GM21825 (cell line): ENCODE measurements around the gene AXL.
"Not testable (repeated sequence)": the region's sequence is repeated elsewhere in the genome, so short reads cannot be mapped to it uniquely, and the experiment has no call there.

ENCODE experiments used
- ATAC-seq: cut with Tn5 transposase; IDR thresholded peaks from one replicate; pipeline ENCODE4 v1.9.1; 2021; ENCODE audit warnings: mild to moderate bottlenecking, moderate library complexity; ENCODE audit not compliant: unreplicated experiment

Gene AXL

DNA sequence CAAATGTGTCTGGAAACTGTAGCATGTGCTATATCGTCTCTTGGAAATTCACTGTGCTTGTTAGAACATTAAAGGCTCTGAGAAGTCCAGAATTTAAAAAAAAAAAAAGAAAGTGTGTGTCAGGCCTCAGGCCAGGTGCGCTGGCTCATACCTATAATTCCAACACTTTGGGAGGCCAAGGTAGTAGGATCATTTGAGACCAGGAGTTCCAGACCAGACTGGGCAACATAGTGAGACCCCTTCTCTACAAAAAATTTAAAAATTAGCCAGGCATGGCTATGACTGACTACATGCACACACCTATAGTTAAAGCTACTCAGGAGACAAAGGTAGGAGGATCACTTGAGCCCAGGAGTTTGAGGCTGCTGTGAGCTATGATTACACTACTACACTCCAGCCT lies 50.0 kb downstream of the AXL start:
- no peak for ATAC-seq

DNA sequence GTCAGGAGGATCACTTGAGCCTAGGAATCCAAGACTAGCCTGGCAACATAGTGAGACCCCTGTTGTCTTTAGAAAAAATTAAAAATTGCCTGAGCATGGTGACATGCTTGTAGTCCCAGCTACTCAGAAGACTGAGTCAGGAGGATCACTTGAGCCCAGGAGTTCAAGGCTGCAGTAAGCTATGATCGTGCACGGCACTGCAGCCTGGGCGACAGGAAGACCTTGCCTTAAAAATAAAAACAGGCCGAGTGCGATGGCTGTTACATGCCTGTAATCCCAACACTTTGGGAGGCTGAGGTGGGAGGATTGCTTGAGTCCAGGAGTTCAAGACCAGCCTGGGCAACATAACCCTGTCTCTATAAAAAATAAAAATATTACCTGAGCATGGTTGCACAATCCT lies 50.5 kb downstream of the AXL start:
- no peak for ATAC-seq

DNA sequence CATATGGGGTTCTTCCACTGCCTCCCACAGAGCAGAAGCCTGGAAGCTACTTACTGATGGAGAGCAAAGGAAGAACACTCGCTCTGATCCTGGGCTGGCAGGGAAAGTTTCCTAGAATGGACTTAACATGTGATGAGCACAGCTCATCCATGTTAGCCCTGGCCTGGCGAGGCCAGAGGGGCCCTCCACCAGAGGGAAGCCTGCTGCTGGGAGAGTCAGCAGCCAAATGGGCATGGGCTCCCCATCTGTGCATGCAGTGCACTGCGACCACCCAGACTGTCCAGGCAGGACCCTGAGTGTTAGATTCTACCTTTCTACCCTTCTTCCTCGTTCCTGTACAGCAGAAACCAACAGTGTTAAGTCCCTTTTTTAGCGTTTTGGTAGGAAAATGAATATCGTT lies 54.1 kb downstream of the AXL start:
- ATAC-seq = no peak

DNA sequence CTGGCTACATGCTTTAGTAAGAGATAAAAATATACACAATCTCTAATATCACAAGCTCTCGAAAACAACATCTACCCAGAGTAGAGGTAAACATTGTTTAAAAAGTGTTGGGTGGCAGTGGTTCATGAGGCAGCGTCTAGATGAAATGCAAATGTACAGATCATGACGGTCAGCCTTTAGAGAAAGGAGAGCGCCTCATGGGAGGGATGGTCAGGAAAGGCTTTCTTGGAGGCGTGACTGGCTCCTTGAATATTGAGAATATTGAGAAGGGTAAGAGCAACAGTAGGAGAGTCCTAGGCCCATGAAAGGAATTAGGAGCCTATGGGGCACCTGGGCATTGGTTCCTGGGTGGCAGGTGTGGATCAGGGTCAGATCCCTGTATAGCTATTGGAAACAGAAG lies 55.8 kb downstream of the AXL start:
- no peak for ATAC-seq

DNA sequence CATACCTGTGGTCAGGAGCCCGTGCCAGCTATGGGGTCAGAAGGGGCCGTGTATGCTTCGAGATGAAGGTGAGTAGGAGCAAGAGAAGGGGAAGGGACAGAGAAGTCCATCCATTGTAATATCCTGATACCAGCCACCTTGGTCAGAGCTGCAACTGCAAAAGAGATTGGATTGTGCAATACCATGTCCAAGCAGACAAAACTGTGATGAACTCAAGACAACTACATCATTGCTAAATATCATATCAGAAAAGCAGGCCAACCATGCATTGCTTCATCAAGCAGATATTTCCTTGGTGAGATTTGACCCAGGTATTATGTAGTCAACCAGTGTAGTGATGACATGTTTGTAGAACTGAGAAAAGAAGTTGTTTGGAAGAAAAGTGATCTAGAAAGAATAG lies 57.2 kb downstream of the AXL start:
- ATAC-seq = no peak

DNA sequence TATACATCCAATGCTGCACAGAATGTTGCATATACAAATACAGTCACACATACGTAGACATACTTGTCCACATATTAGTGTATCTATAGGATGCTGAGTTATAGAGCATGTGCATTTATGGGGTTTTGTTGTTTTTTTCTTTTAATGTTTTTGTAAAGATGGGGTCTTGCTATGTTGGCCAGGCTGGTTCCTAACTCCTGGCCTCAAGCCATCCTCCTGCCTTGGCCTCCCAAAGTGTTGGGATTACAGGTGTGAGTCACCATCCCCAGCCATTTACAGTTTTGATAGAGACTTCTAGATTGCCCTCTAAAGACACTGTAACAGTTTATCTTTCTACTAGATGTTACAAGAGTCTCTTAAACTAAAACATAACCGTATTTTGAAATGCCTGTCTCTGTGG lies 59.5 kb downstream of the AXL start:
- ATAC-seq = no peak

DNA sequence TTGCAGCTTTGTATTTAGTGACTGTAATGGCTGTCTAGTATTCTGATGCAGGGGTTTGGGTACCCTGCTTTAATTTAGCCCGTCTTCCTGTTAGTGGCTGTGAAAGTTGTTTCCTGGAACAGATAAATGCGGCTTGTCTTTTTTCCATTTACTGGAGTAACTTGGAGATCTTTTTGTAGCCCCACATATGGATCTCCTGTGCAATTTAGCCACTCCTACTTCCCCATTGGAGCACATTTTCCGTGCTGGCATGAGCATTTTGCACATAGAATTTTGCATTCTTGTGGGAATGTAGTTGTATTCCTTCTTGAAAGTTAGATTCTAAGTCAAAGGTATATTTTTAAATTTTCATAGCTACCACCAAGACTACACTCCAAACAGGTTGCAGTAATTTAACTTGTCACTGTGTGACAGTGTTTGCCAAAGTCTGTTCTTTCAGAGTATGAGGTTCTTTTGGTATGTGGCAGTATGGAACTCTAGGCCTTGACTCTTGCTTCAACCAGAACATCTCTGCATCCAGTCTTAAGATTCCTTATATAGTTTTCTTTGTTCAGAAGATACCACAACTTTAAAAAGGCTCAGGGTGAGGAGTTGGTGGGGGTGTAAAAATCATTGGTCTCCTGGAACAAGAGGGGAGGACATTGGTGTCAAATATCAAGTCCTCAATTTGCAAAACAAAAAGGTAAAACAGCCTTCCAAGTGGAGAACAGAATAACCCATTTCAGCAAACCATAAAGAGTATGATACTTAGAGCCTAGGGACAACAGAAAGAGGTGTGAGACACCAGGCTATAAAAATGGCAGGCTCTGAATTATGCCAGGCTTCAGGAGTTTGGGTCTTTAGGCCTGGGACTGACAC lies 69.9 kb downstream of the AXL start:
- ATAC-seq = no peak

DNA sequence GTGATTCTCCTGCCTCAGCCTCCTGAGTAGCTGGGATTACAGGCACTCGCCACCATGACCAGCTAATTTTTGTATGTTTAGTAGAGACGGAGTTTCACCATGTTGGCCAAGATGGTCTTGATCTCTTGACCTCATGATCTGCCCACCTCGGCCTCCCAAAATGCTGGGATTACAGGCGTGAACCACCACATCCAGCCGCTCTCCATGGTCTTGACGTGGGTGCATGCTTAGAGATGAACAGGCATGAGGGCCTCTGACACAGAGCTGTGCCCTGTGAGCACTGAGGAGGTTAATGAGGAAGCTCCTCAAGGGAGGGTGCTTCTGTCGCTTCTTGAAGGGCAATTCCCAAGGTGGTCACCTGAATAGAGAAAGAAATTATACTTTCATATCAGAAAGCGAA lies 70.8 kb downstream of the AXL start:
- ATAC-seq = not testable (repeated sequence)

DNA sequence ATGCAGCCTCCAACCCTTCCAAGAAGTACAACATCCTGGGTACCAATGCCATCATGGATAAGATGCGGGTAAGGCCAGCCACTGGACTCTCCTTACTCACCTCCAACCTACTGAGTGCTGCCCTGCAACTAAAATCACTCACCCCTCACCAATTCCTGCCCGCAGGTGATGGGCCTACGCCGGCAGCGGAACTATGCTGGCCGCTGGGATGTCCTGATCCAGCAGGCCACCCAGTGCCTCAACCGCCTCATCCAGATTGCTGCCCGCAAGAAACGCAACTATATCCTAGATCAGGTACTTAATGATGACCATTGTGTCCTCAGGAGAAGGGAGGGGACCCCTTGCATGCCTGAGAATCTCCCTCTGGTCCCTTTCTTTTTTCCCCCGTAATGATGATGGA lies 75.4 kb downstream of the AXL start:
- no peak for ATAC-seq

DNA sequence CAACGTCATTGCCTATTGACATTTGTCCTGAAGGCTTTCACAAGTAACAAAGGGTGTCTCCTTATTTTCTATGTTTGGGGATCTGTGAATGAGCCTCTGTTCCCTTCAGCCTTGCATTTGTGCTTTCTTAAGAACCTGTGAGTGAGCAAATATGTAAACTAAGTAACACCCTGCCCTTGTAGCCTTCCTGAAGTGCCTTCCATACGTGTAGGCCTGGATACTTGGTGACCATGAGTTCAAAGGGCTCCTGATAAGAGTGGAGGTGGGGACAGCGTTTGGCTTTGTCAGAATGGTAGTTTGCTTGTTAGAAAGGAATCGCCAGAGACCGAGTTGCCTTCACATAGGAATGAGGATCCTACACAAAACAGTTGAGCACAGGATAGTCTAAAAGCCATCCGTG lies 76.5 kb downstream of the AXL start:
- no peak for ATAC-seq

DNA sequence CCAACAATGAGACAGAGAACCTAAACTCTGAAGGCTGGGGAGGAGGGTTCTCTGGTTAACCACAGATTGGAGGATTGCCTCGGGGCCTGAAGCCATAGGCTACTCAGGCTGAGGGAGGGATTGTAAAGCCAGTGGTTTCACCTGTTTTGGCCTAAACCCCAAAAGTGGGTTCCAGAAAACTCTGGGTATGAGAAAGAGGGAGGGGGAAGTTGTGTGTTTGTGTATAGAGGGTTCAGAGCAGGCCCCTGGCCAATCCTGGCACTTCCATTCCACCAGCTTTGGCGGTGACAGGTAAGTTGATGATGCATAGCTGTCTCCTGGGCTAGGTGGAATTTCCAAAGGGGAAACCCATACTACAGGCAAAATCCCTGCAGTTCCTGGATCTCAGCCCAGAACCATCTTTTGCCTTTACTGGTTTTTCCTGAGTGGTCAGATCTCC lies 77.4 kb downstream of the AXL start:
- ATAC-seq = no peak

DNA sequence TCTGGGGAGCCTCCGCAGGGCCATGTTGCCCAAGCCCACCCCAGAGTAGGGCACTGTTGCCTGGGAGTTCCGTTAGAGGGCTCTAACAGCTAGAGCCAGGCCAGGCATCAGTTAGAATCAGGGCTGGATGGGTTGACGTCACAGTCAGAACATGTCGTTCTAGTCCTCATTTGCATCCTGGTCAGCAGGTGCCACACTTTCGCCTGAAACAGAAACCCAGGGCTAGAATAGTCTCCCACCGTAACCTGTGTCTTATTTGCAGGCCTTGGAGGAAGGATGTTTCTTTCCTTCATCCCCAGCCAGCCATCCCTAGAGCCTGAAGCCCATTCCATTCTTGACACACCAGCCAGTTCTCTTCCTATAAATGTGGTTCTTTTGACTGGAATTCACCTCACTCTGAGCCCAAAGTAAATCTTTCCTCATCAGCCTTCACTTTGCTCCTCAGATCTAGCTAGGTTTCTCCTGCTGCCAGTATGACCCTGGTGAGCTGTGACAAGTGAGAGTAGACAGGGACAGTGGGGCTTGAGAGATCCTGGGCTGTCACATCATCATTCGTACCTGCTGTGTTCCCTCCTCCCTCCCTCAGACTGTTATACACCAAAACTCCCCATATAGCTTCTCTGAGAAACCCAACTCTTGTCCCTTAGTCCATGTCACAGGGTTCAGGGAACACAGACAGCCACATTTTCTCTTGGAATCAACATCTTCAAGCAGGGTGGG lies 78.8 kb downstream of the AXL start:
- ATAC-seq = peak; percentile 62

DNA sequence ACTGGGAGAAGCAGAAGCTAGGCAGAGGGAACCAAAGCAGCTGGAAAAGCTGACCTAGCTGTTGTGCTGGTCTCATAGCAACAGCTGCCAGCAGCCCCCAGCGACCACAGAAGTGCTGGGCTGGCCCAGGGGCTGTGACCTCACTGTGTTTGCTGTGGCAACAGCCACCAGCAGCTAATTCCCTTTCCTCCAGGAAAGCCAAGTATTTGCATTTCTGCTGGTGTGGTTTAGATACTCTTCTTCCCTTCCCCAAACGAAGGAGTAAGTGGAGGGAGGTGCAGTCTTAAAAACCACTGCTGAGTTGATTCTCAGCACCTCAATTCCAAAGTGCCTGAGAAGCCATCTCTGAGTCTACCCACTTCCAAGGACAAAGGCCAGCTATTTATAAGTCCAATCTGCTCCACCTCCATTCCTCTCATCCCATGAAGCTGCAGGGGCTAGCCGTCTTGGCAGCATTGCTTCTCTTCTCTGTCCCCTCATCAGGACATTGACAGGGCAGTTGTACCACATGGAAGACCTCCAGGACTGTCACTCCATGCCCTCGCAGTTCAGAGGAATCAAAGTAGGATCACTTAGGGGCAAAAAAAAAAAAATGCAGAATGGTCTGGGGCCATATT lies 79.4 kb downstream of the AXL start:
- ATAC-seq = peak; percentile 22

DNA sequence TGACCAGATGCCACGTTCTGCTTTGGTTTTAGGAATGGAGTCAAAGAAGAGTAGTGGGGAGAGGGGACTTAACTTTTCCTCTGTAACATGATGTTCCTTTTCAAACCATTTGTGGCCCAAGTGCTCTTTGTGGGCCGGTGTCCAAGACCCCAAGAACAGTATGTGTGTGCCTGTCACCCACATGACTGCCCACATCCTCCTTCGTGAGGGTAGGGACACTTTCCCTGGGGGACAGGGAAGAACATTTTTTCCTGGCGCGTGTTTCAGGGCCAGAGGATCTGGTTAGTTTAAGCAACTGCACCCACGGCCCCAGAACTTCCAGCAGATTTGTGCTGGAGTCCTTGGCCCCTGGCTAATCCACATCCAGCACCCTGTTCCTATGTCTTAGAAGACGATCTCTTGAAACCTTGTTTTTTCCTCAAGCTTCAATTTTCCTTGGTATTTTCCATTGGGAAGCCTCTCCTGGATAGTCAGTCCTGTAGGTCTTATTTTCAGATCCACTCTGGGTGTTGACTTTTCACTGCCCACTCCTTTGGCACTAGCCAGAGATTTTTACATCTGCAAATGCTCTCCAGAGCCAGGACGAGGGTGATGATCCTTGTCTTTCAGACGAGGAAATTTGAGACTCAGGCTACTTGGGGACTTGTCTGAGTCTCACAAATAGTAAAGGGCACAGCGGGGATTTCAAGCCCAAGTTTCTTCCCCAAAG lies 80.2 kb downstream of the AXL start:
- ATAC-seq = no peak

DNA sequence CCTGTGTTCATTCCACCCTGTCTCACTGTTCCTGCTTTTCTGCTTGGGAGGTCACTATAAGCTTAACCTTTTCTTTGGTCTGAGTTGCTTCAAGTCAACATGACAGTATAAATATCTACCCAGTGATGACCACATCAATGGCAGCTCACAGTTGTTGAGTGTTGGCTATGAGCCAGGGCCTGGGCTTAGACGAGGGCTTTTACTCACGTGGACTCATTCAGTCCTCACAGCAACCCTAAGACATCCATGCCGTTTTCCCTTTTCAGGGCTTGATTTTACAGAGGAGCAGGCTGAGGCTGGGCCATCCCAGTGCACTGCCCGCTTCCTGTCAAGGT lies 80.7 kb downstream of the AXL start:
- ATAC-seq = no peak

DNA sequence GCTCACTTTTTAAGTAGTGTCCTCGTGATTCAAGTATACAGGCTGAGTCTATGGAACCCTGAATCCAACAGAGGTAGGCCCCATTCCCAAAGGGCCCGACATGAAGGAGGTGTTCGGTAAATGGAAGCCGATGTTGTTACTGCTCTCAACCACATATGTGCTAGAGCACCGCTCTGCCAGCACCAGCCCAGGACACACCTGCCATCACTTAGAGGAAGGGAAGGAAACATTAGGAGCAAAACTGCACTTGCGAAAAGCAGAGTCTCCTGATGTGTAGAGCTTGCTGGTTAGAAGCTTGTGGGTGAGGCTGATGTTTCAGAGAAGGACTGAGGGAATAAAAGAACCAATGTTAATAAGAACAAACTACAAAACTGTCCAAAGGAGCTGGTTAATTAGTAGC lies 81.5 kb downstream of the AXL start:
- no peak for ATAC-seq

DNA sequence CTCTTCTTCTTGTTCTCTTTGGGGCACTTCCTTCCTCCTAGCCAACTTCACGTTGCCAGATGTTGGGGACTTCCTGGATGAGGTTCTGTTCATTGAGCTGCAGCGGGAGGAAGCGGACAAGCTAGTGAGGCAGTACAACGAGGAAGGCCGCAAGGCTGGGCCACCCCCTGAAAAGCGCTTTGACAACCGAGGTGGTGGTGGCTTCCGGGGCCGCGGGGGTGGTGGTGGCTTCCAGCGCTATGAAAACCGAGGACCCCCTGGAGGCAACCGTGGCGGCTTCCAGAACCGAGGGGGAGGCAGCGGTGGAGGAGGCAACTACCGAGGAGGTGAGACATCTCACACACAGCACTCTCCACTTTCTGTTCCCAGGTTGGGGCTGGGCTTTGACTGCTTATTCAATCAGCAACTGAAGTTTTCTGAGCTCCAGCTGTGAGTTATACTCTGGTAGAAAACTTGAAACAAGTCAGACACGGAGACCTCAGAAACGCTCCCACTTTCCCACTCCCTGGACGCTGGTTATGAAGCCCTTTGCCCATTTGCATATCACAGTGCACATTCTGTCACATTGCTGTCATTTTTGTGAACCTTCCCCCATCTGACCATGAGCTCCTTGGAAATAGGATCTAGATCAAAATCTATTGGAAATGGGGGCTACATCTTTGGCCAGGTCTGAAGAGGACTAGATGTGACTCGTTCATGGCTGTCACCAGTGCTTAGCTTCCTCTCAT lies 83.8 kb downstream of the AXL start:
- ATAC-seq = no peak

DNA sequence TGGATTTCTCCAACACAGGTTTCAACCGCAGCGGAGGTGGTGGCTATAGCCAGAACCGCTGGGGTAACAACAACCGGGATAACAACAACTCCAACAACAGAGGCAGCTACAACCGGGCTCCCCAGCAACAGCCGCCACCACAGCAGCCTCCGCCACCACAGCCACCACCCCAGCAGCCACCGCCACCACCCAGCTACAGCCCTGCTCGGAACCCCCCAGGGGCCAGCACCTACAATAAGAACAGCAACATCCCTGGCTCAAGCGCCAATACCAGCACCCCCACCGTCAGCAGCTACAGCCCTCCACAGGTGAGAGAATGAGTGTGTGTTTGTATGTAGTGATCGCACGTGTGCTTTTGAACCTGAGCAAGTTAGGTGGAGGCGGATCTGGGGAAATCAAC lies 84.9 kb downstream of the AXL start:
- ATAC-seq = no peak

DNA sequence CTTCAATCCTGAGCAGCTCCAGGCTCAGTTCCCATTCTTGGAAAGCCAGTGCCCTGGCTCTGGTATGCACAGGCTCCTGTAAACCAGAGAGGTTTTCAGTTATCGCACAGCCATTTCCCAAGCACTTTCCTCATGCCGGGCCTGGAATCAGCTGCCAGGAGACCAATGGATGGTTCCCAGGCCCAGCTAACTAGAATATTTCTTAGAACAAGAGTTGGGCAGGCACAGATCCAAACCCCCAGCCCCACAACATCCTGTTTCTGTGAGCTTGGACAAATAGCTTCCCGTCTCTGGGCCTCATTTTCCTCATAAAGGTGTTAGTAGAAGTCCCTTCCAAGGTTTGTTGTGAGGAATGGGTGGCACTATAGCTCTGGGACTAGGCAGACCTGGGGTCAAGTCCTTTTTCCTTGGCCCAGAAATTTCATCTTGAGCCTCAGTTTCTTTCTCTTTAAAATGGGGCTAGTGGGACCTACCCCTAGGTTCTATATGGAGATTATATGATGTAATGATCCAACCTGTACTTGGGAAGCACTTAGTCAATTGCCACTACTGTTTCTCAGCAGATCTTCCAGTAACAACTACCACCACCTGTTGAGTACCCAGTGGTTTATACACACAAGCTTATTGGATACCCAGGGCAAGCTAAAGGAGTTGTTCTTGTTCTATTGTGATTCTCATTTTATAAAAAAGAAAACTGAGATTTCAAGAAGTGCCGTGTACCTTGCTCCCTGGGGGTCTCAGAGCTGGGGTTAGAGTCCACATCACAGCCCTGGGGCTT lies 85.9 kb downstream of the AXL start:
- no peak for ATAC-seq
